HG02973 (cell line): ENCODE results near the gene SYF2.
"Not testable (repeated sequence)": the region's sequence is repeated elsewhere in the genome, so short reads cannot be mapped to it uniquely, and the experiment has no call there.

Experiments
- ATAC-seq: cut with Tn5 transposase; IDR thresholded peaks from one replicate; pipeline ENCODE4 v1.9.1; 2021; ENCODE audit warnings: moderate library complexity; ENCODE audit not compliant: unreplicated experiment

The SYF2 gene

GRCh38 chr1:25246600-25247023 lies 14.3 kb upstream of the SYF2 start:
- peak; percentile 2 for ATAC-seq

DNA sequence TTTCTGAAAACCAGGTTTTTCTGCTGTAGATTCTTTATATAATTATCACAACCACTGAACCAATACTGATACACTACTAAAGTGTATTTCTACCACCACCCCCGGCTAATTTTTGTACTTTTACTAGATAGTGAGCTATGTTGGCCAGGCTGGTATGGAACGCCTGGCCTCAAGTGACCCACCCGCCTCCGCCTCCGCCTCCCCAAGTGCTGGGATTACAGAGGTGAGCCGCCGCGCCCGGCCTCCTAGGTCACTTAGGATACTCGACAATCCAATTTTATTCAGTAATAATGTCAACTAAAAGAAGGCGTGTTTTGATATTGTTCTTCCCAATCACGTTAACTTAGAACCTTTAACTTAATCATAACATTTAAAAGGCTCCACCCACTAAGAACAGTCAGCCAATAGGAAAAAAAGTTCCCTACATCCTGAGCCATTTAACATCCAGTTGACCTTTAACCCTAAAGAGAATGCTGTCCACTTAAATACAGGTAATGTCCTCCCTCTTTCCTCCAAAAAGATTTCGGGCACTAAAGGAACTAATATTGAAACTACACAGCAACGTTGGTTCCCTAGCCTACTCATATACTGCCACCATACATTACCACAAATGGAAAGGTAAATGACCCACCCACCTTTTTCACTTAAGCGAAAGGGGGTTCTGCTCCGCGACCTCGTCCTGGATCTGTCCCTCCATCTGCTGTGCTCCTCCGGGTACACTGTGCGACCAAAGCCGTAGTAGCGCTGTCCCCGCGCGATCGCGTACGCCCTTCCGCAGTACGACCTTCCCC lies 13.7 kb upstream of the SYF2 start:
- ATAC-seq = no peak

DNA sequence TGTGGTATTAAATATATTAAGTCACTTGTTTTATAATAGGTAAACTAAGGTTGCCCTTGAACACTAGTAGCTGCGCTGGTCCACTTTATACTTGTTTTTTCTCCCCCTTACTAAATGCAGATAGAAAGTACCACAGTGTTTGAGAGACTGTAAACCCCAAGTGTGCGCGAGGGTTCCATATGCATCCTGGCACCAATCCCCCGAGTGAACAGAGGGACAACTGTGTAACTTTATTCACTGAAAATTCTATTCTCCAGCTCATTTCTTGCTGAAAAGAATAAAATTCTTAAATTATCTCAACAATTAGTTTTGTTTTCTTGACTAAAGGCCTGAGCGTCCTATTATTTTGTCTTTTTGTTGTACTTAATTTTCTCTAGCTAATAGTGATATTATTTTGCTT lies 13.1 kb upstream of the SYF2 start:
- no peak for ATAC-seq

DNA sequence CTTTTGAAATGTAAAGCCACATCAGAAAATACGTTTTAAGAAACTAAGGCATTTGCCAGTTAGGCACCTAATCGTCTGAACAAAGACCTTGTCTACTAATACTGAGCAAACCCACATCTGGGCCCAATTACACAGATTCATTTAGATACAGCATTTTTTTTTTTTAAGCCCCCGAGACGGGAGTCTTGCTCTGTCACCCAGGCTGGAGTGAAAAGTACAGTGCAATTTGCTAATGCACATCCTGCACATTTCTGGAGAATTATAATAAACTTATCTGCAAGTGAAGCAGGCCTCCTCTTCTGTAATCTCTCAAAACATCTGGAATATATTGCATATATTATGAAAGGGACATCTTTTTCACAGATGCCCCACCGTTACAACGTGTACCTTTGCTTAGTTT lies 11.6 kb upstream of the SYF2 start:
- no peak for ATAC-seq

DNA sequence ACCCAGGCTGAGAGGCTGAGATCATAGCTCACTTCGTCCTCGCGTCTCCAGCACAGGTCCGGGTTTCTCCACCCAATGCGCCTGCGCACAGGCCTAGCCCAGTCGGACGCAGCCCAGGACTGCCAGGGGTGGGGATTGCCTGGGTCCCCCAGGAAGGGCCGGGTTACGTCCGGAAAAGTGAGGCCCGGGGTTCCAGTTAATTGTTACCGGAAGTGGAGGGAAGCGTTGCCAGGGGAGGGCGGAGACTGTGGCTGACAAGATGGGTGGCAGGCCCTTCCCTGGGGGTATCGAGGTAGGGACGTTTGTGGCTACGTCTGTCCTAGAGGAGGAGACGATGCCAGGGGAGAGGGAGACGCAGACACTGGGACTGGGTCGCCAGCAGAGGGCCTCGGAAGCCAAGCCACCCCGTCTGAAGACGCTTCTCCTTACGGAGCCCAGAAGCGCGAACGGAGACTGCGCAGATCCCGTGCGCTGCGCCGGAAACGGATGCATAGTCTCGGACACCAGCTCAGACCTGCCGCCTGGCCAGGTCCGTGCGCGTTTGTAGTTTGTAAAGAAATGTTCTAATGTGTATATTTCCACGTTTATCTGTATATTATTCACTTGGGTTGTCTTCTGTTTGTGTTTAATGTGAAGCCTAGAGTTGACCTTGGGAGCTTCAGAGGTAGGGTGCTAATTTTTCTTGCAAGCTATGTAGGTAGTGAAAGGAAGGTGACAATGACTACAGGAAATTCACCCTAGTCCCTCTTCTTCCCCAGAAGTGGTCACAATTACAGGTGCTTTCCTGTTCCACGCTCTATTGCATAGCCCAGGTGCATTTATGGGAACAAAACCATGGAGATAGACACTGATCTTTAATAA lies 7.6 kb upstream of the SYF2 start:
- peak; percentile 60 for ATAC-seq

GRCh38 chr1:25238046-25238445 lies 5.7 kb upstream of the SYF2 start:
- no peak for ATAC-seq

- not testable (repeated sequence) for ATAC-seq
Measured at GRCh38 chr1:25236261-25236660, 4.0 kb upstream of the SYF2 start.

- ATAC-seq = not testable (repeated sequence)
Measured at GRCh38 chr1:25235411-25235810, 3.1 kb upstream of the SYF2 start.

DNA sequence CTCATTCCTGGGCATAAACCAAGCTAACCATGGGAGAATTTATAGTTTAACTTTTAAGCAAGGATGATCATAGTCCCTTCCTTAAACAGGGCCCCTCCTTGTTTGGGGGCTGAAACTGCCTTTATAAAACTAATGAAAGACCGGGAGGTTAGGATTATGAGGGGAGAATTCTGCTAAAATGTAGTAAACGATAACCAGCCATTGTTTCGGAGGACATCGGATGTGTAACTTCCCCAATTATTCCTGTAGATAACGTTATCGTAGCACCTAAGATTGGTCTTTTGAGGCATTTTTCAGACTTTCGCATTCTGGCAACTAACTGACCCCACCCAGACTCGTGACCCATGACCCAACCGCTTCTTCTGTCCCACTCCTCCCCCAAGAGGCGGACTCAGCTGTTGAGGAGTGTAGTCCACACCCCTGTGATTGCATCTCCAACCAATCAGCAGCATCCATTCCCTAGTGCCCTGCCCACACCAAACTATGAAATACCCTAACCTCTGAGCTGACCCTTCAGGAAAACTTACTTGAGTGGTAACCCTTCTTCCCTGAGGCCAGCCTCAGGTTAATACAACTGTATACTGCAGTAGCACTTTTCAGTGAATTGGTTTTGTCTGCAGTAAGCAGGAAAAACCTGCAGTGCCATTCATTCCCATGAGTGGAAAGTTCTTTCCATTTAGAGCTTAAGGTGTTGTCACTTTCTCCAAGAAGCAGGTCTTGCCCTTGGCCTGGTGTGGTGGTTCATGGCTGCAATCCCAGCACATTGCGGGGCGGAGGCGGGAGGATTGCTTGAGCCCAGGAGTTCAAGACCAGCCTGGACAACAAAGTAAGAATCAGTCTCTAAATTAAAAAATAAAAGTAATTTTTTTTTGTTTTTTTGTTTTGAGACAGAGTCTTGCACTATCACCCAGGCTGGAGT lies 823 bp upstream of the SYF2 start:
- ATAC-seq = peak; percentile 47

GRCh38 chr1:25223471-25223870 lies 8.8 kb downstream of the SYF2 start:
- ATAC-seq = no peak

GRCh38 chr1:25222606-25223005 lies 9.7 kb downstream of the SYF2 start:
- ATAC-seq = no peak

GRCh38 chr1:25220666-25221065 lies 11.6 kb downstream of the SYF2 start:
- ATAC-seq = no peak

- ATAC-seq = no peak
Measured at GRCh38 chr1:25219661-25220251, 12.5 kb downstream of the SYF2 start.

DNA sequence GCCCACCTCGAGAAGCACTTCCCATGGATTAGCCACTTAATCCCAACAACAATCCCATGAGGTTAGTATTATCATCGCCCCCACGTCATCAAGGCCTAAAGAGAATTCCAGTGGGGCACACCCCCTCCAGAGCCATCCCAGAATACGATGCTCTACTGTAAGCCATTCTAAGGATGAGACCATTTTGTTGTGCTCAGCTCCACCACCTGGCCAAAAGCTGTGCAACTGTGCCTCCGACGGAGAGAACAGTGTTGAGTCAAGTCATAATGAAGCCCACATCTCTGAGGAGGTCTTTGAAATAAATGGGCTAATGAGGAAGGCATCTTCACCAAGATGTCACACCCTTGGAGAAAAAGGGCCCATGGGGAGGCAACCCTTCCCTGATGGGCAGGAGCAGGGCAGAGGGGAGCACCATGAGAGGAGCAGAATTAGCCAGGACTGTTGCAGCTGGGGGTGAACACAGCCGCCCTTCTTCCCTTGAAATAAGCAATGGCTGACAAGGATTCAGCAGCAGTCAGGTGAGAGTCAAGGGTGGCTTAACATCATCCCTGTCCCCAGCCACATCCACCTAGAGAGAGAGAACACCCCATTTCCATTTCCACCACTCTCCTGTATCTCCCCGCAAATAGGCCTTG lies 14.6 kb downstream of the SYF2 start:
- ATAC-seq = no peak

DNA sequence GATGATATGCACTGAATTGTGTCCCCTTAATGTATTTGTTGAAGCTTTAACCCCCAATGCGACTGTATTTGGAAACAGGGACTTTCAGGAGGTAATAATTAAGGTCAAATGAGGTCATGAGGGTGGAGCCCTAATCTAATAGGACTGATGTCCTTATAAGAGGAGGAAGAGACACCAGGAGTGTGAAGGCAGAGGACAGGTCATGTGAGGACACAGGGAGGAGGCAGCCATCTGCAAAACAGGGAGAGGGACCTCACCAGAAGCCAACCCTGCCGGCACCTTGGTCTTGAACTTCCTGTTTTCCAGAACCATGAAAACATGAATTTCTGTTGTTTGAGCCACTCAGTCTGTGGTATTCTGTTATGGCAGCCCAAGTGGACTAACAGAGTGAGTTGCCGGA lies 15.3 kb downstream of the SYF2 start:
- ATAC-seq = no peak

- ATAC-seq = no peak
Measured at GRCh38 chr1:25216123-25216522, 16.2 kb downstream of the SYF2 start.

GRCh38 chr1:25212725-25213124 lies 19.6 kb downstream of the SYF2 start:
- ATAC-seq = no peak

DNA sequence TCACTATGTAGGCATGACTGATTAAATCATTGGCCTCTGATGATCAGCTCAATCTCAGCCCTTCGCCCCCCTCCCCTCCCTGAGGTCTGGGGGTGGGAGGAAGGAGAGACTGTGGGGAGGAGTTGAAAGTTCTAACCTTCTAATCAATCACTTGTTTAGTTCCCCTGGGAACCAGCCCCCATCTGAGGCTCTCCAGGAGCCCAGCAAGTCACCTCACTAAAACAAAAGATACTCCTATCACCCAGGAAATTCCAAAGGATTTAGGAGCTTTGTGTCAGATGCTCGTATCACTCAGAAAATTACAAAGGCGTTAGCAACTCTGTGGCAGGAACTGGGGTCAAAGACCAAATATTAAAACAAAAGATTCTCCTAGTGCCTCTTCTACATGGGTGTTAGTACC lies 21.6 kb downstream of the SYF2 start:
- ATAC-seq = no peak

GRCh38 chr1:25209516-25209915 lies 22.8 kb downstream of the SYF2 start:
- no peak for ATAC-seq

DNA sequence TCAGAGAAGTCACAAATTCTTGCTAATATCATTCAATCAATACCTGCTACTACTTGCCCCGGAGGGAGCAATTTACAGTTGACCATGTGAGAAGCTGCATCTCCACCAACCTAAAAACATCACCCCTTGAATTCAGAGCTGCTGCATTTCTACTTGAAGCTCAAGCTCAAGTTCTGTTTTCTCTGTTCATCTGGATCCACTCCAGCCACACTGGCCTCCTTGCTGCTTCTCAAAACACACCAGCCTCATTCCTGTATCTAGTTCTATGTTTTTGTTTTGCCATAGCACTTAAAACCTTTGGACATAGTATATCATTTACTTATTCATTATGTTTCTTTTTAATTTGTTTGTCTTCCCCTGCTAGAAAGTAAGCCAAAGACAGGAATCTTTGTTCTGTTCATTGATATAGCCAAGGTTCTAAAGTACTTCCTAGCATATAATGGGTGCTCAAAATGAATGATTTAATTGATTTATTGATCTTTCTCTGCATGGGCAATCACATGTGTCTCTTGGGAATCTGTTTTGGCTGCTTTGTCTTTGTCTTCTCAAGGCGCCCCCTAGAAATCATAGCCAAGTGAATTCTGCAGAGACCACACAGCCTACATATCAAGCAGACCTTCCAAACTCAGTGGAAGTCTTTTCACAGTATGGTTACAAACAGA lies 23.6 kb downstream of the SYF2 start:
- ATAC-seq = no peak
